HL-60 (cell line): ENCODE data around the gene TADA2A.

Experiments used
- POLR2AphosphoS5 ChIP-seq: IDR thresholded peaks from 2 replicates; pipeline ENCODE4 v1.6.1; 2012; ENCODE audit warnings: low read depth
- SPI1 ChIP-seq: IDR thresholded peaks from 2 replicates; pipeline ENCODE4 v1.6.1; 2012; ENCODE audit warnings: low read depth, mild to moderate bottlenecking, borderline replicate concordance
- TF ChIP-seq, protein P1 (sequence below): IDR thresholded peaks from one replicate; pipeline ENCODE4 v1.5.1; 2011; ENCODE audit warnings: low read length, control low read depth, inconsistent platforms; ENCODE audit not compliant: insufficient read depth
- TF ChIP-seq, protein P2 (sequence below): IDR thresholded peaks from 2 replicates; pipeline ENCODE4 v1.6.1; 2012; ENCODE audit warnings: low read depth; ENCODE audit not compliant: insufficient replicate concordance

DNA sequence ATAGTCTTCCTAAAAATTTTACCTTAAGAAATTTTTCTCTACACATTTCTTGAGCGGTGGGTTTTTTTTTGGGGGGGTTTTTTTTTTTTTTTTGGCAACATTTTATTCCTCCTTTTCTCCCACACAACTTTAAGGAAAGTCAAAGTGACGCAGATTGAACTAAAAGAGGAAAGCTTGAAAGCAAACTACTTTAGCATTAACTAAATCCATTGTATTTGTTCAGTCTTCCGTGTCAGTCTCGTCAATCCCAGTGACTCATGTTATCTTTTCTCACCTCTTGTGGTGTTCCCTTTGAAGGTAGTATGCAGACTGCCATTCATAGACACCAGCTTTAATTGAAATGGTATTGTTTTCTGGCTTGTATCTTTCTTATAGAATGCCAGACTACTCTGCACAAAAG, 39.3 kb downstream of the TADA2A start:
- TF ChIP-seq, protein P1, sequence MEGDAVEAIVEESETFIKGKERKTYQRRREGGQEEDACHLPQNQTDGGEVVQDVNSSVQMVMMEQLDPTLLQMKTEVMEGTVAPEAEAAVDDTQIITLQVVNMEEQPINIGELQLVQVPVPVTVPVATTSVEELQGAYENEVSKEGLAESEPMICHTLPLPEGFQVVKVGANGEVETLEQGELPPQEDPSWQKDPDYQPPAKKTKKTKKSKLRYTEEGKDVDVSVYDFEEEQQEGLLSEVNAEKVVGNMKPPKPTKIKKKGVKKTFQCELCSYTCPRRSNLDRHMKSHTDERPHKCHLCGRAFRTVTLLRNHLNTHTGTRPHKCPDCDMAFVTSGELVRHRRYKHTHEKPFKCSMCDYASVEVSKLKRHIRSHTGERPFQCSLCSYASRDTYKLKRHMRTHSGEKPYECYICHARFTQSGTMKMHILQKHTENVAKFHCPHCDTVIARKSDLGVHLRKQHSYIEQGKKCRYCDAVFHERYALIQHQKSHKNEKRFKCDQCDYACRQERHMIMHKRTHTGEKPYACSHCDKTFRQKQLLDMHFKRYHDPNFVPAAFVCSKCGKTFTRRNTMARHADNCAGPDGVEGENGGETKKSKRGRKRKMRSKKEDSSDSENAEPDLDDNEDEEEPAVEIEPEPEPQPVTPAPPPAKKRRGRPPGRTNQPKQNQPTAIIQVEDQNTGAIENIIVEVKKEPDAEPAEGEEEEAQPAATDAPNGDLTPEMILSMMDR = no peak
- TF ChIP-seq, protein P2, sequence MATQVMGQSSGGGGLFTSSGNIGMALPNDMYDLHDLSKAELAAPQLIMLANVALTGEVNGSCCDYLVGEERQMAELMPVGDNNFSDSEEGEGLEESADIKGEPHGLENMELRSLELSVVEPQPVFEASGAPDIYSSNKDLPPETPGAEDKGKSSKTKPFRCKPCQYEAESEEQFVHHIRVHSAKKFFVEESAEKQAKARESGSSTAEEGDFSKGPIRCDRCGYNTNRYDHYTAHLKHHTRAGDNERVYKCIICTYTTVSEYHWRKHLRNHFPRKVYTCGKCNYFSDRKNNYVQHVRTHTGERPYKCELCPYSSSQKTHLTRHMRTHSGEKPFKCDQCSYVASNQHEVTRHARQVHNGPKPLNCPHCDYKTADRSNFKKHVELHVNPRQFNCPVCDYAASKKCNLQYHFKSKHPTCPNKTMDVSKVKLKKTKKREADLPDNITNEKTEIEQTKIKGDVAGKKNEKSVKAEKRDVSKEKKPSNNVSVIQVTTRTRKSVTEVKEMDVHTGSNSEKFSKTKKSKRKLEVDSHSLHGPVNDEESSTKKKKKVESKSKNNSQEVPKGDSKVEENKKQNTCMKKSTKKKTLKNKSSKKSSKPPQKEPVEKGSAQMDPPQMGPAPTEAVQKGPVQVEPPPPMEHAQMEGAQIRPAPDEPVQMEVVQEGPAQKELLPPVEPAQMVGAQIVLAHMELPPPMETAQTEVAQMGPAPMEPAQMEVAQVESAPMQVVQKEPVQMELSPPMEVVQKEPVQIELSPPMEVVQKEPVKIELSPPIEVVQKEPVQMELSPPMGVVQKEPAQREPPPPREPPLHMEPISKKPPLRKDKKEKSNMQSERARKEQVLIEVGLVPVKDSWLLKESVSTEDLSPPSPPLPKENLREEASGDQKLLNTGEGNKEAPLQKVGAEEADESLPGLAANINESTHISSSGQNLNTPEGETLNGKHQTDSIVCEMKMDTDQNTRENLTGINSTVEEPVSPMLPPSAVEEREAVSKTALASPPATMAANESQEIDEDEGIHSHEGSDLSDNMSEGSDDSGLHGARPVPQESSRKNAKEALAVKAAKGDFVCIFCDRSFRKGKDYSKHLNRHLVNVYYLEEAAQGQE = no peak
- TF ChIP-seq POLR2AphosphoS5 (no peak), SPI1 (no peak)
